PC-3 (cell line): ENCODE data around the gene CGNL1. TPM values are rescaled to one million over a fixed set of nuclear protein-coding genes. Genes with fewer than 3 reads are reported as not detected.

Experiments
- ATAC-seq: fragments of 200-7000 bp; cut with Tn5 transposase; 2 replicates; pipeline ENCODE4 v1.9.1; 2020; ENCODE audit warnings: mild to moderate bottlenecking, moderate library complexity
- BruUV-seq: library from RNA; stranded (reverse); fragments of 400-500 nt; replicated peaks from 2 replicates; lab custom pipeline; 2021; lab: Mats Ljungman, UMichigan
- CTCF ChIA-PET: fragments of 300-600 bp; sonication (Branson Sonifier 250); formaldehyde crosslinking; loops from one replicate; lab custom pipeline; 2022; ENCODE audit warnings: antibody characterized with exemption; lab: Charles Lee
- POLR2A ChIA-PET: fragments of 300-600 bp; sonication (Branson Sonifier 250); formaldehyde crosslinking; loops from one replicate; lab custom pipeline; 2022; ENCODE audit warnings: antibody characterized with exemption; ENCODE audit not compliant: unreplicated experiment; lab: Charles Lee
- DNase-seq: peaks from one replicate; pipeline ENCODE4 v3.0.0-alpha.2; 2015
- H2AFZ ChIP-seq: fragments of 300-600 bp; sonication (generic); 2 replicates; pipeline ENCODE4 v1.6.0; 2016; ENCODE audit warnings: antibody characterized with exemption, low read length
- H3F3A ChIP-seq: fragments of 300-600 bp; sonication (generic); one replicate; pipeline ENCODE4 v1.6.0; 2017; ENCODE audit warnings: antibody characterized with exemption, low read length, control low read depth, mild to moderate bottlenecking; ENCODE audit not compliant: unreplicated experiment
- H3K27ac ChIP-seq: fragments of 300-600 bp; sonication (generic); 2 replicates; pipeline ENCODE4 v1.5.1; 2016; ENCODE audit warnings: mild to moderate bottlenecking, low read length
- H3K27me3 ChIP-seq: fragments of 300-600 bp; sonication (generic); 2 replicates; pipeline ENCODE4 v1.6.1; 2016; ENCODE audit warnings: low read length, mixed read lengths
- H3K36me3 ChIP-seq: fragments of 300-600 bp; sonication (generic); 2 replicates; pipeline ENCODE4 v1.6.1; 2016; ENCODE audit warnings: low read depth, mixed run types, low read length, mixed read lengths
- H3K4me1 ChIP-seq: fragments of 300-600 bp; sonication (generic); 2 replicates; pipeline ENCODE4 v1.5.1; 2016; ENCODE audit warnings: low read length; ENCODE audit not compliant: insufficient read depth
- H3K4me2 ChIP-seq: fragments of 300-600 bp; sonication (generic); 2 replicates; pipeline ENCODE4 v1.6.0; 2016; ENCODE audit warnings: low read length
- H3K4me3 ChIP-seq: fragments of 300-600 bp; sonication (generic); 2 replicates; pipeline ENCODE4 v1.5.1; 2016; ENCODE audit warnings: mild to moderate bottlenecking, low read length, mixed read lengths
- H3K79me2 ChIP-seq: fragments of 300-600 bp; sonication (generic); 2 replicates; pipeline ENCODE4 v1.6.1; 2017; ENCODE audit warnings: low read length, mixed read lengths
- H3K9ac ChIP-seq: fragments of 300-600 bp; sonication (generic); 2 replicates; pipeline ENCODE4 v1.6.0; 2016; ENCODE audit warnings: mild to moderate bottlenecking, low read length
- H3K9me2 ChIP-seq: fragments of 300-600 bp; sonication (generic); replicated peaks from 2 replicates; pipeline ENCODE4 v1.6.1; 2016; ENCODE audit warnings: mixed run types, low read length, mixed read lengths
- H3K9me3 ChIP-seq: fragments of 300-600 bp; sonication (generic); 2 replicates; pipeline ENCODE4 v1.6.1; 2016; ENCODE audit warnings: low read length, mixed read lengths
- H4K20me1 ChIP-seq: fragments of 300-600 bp; sonication (generic); 2 replicates; pipeline ENCODE4 v1.6.1; 2016; ENCODE audit warnings: low read length, mixed read lengths
- CTCF ChIP-seq: fragments of 300-600 bp; sonication (generic); conservative IDR thresholded peaks from 2 replicates; pipeline ENCODE4 v1.5.1; 2017; ENCODE audit warnings: antibody characterized with exemption, low read depth, mild to moderate bottlenecking, low read length
- EZH2 ChIP-seq: fragments of 300-600 bp; sonication (generic); IDR thresholded peaks from one replicate; pipeline ENCODE4 v1.6.1; 2017; ENCODE audit warnings: antibody characterized with exemption, mild to moderate bottlenecking, low read length; ENCODE audit not compliant: unreplicated experiment
- EZH2phosphoT487 ChIP-seq: fragments of 300-600 bp; sonication (generic); IDR thresholded peaks from 2 replicates; pipeline ENCODE4 v1.6.1; 2018; ENCODE audit warnings: mild to moderate bottlenecking, antibody characterized with exemption, low read length, borderline replicate concordance
- intact Hi-C: fragments of 100-400 bp; cut with micrococcal nuclease; formaldehyde crosslinking; loops from 2 replicates; pipeline ENCODE4 v1.9.0; 2023
- total RNA-seq: library from RNA; depleted of rRNA; stranded (reverse); fragments of >200 nt; gene quantifications from 2 replicates; pipeline ENCODE4 v1.2.3, GENCODE V29; 2014

Gene CGNL1
- total RNA-seq, 1 experiment from 2014 or later: 0.66 TPM

DNA sequence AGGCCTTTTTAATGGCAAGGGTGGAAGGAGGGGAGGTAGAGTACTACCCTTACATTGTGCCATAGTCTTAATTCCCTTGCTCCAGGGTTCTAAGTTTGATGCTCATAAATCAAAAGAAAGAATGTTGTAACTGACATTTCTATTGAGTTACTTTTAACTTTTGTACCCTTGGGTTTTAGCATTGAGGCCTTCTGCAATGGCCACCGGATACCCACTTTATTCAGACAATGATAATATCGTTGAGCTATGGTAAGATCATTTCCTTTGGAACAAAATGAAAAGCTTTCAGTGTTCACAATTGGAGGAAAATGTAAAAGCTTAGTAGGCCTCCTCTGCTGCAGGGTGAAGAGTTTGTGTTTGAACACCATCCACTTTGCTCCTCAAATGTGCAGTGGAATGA lies 16.8 kb downstream of the CGNL1 start:
- H3K36me3 ChIP-seq: no peaks in the 10 kb centered on the region
- POLR2A ChIA-PET: no interaction called here
- no peaks in the 10 kb centered on the region for H3F3A ChIP-seq
- BruUV-seq: no TSS peak
- H3K9ac ChIP-seq: no peak overlapping the region
- no peak overlapping the region for H3K4me3 ChIP-seq
- H3K27me3 ChIP-seq: no peaks in the 10 kb centered on the region
- DNase-seq (no peak), ATAC-seq (no peak)
- intact Hi-C loops: no loop called here
- TF ChIP-seq EZH2phosphoT487 (no peak), EZH2 (no peak)
- no peaks in the 10 kb centered on the region for H3K4me1 ChIP-seq
- no peak overlapping the region for H3K4me2 ChIP-seq
- H3K9me3 ChIP-seq: no peaks in the 10 kb centered on the region
- H3K27ac ChIP-seq: no peak overlapping the region
- no peak overlapping the region for H2AFZ ChIP-seq
- CTCF ChIA-PET: no interaction called here
- H3K79me2 ChIP-seq: no peaks in the 10 kb centered on the region
- H3K9me2 ChIP-seq: no peaks in the 10 kb centered on the region
- H4K20me1 ChIP-seq: no peaks in the 10 kb centered on the region

GRCh38 chr15:57395292-57395691 lies 19.0 kb downstream of the CGNL1 start:
- H3K9ac ChIP-seq: no peak overlapping the region
- H2AFZ ChIP-seq: no peak overlapping the region
- ChIA-PET POLR2A (no interaction called here), CTCF (interaction anchor here (1.2 kb wide), 1 partner anchor 132 kb away, joined by 4 read pairs; no protein-coding TSS in a partner anchor)
- no TSS peak for BruUV-seq
- no peaks in the 10 kb centered on the region for H3K9me2 ChIP-seq
- H3K4me3 ChIP-seq: no peak overlapping the region
- H3K4me2 ChIP-seq: no peak overlapping the region
- no peaks in the 10 kb centered on the region for H3F3A ChIP-seq
- no peaks in the 10 kb centered on the region for H3K27me3 ChIP-seq
- intact Hi-C loops: no loop called here
- ATAC-seq: no peak
- TF ChIP-seq CTCF: no peak
- TF ChIP-seq EZH2phosphoT487: no peak
- TF ChIP-seq EZH2: no peak
- H3K9me3 ChIP-seq: no peaks in the 10 kb centered on the region
- peak; percentile 4 for DNase-seq
- H3K36me3 ChIP-seq: no peaks in the 10 kb centered on the region
- no peak overlapping the region for H3K27ac ChIP-seq
- H4K20me1 ChIP-seq: no peaks in the 10 kb centered on the region
- no peaks in the 10 kb centered on the region for H3K4me1 ChIP-seq
- H3K79me2 ChIP-seq: no peaks in the 10 kb centered on the region

DNA sequence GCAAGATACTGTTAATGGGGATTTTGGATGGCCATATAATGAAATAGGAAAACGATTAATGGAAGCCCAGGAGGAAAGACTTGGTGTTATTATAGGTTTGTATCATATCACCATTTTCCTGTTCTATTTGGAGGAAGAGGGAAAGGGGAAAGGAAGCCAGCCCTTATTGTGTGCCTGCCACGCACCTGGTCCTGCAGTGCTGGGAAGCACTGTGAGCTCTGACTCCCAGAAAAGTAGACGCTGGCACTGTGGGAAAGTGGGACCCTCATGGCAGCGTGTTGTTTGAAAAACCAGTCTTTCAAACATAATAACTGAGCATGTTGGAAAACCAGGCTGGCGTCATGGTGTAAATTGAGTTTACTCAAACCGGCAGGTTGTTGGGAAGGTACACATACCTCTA lies 22.0 kb downstream of the CGNL1 start:
- ATAC-seq (no peak), DNase-seq (no peak)
- Histone ChIP-seq H3K9ac (no peak overlapping the region), H3K27me3 (no peaks in the 10 kb centered on the region), H4K20me1 (no peaks in the 10 kb centered on the region), H3K4me3 (no peak overlapping the region), H3K9me2 (no peaks in the 10 kb centered on the region), H3K27ac (no peak overlapping the region), H3K9me3 (no peaks in the 10 kb centered on the region), H3K36me3 (no peaks in the 10 kb centered on the region), H3F3A (no peaks in the 10 kb centered on the region), H3K79me2 (no peaks in the 10 kb centered on the region), H3K4me2 (no peak overlapping the region), H2AFZ (no peak overlapping the region), H3K4me1 (no peaks in the 10 kb centered on the region)
- ChIA-PET POLR2A (no interaction called here), CTCF (no interaction called here)
- TF ChIP-seq EZH2 (no peak), EZH2phosphoT487 (no peak), CTCF (no peak)
- no TSS peak for BruUV-seq
- intact Hi-C loops: no loop called here
